Measurements from ENCODE around the gene VILL.

Gene VILL

DNA sequence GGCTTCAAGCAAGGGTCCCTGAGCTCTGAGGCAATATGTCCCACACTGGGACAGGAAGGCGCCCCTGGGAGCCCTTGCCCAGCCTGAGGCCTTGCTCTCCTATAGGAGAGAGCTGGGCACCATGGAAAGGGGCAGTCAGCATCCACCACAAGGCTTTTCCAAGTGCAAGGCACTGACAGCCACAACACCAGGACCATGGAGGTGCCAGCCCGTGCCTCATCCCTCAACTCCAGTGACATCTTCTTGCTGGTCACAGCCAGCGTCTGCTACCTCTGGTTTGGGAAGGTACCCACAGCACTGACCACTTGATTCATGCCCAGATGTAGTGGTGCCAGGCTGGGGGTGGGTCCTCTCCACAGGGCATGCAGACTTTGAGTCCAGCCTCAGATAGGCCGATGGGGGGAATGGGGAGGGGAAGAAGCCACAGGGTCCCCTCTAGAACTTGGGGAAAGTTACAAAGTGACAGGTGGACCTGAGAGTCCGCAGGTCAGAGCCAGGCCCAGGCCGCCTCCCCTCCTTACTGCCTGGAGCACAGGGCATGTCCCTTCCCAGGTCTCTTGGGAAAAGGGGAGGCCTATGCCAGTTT lies 11.8 kb downstream of the VILL start:
- no peak for DNase-seq

GRCh38 chr3:38002940-38003339 lies 12.4 kb downstream of the VILL start:
- DNase-seq = no peak

GRCh38 chr3:38003371-38003816 lies 12.8 kb downstream of the VILL start:
- peak; percentile 65 to 72 for DNase-seq

- DNase-seq = no peak
Observed at GRCh38 chr3:38003817-38004414, 13.3 kb downstream of the VILL start.

DNA sequence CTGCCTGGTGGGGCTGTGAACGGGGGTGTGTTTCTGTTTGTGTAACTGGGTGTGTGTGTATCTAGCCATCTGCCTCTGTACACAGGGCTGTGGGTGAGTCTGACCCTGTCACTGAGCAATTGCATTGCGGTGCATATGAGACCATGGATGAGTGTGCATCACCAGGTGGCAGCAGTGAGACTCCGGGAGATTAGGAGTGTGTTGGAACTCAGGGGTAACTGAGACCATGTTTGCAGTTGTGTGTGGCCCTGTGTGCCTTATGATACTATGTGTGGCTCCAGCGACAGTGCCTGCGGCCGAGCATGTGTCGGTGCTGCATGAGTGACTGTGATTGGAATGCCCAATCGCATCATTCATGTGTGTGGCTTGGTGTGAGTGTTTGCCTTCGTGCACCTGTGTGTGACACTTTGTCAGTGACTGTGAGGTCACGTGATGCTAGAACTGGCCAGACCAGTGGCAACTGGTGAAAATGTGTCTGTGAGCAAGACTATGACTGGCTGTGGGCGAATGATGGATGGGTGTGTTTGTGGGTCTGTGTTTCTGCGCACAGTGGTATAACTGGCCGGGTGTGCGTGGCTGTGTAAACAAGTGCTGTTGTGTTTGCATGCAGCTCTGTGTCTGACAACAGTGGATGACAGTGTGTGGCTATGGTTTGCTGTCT lies 14.0 kb downstream of the VILL start:
- peak; percentile 60 to 62 for DNase-seq

DNA sequence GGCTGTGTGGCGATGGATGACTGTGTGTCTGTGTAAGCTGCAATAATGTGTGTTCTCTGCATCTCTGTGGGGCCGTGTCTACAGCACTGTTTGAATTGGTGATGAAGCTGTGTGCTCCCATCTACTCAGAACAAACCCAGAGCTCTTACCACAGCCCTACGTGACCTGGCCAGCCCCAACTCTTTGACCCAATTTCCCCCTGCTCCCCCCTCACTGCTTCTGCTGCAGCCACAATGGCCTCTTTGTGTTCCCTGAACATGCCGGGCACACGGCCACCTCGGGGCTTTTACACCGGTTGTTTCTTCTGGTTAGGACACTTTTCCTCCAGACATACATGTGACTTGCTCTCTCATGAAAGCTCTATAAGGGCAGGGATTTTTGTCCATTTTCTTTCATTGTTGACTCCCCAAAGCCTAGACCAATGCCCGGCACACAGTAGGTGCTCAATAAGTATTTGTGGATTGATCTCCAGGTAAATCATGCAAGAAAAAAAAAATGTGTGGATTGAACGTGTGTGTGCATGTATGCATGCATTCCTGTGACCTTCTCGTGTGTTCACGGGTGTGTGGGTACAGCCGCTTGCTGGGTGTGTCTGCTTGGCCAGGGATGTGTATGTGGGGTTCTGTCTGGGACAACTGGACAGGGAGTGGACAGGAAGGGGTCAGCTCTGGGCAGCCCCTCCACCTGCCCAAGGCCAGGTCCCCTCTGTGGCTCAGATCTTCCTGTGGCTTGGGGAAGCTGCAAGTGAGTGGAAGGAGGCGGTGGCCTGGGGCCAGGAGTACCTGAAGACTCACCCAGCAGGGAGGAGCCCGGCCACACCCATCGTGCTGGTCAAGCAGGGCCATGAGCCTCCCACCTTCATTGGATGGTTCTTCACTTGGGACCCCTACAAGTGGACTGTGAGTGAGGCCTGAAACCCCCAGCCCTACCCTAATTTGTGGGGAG lies 14.8 kb downstream of the VILL start:
- no peak for DNase-seq

GRCh38 chr3:38006031-38006430 lies 15.4 kb downstream of the VILL start:
- DNase-seq = no peak

DNA sequence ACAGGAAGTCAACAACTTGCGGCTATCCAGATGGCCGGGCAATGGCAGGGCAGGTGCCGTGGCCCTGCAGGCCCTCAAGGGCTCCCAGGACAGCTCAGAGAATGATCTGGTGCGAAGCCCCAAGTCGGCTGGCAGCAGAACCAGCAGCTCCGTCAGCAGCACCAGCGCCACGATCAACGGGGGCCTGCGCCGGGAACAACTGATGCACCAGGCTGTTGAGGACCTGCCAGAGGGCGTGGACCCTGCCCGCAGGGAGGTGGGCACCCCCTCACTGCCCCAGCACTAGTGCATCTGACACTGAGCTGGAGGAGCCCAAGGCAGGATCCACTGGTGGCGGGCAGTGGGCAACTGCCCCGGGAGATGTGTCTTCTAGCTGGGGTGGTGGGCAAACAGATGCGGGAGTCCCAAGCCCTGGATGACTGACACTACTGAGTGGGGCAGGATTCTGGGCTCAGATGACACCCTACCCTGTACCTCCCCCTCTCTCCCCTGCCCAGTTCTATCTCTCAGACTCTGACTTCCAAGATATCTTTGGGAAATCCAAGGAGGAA lies 15.9 kb downstream of the VILL start:
- DNase-seq = no peak

DNA sequence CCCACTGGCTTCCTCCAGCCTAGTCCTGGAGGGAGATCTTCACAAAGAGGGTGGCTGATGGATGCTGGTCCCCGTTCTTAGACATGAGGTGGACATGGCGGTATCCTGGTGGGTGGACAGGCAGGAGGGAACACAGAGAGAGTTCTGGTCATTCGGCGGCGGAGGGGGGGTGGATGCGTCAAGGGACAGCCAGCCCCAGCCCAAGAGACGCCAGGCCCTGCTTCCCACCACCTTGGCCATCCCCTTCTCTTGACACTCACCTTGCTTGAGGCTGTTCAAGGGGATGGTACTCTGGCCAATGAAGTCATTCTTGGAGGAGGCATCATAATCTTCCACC lies 17.1 kb downstream of the VILL start:
- DNase-seq = no peak

DNA sequence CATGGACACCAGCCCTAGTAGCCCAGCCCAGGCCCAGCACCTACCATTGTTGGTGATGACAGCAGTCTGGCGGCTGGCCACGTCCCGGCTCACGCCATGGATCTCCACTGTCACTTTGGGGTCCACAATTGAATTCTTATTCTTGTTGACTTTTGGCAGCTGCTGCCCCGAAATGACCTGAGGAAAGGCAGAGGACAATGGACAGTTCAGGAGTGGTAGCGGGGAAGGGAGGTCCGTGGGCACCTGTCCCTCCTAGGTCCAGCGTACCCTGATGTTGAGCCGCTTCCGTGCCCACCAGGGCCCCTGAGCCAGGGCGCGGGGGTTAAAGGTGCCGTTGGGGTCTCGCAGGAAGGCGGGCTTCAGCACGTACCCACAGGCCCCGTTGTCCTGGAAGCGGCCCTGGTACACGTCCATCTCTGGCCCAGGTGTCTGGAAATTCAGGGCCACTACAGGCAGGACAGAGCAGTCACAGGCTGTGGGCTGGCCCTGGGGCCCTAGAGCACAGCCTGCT lies 17.7 kb downstream of the VILL start:
- DNase-seq = no peak

- no peak for DNase-seq
Observed at GRCh38 chr3:38008971-38009580, 18.5 kb downstream of the VILL start.

DNA sequence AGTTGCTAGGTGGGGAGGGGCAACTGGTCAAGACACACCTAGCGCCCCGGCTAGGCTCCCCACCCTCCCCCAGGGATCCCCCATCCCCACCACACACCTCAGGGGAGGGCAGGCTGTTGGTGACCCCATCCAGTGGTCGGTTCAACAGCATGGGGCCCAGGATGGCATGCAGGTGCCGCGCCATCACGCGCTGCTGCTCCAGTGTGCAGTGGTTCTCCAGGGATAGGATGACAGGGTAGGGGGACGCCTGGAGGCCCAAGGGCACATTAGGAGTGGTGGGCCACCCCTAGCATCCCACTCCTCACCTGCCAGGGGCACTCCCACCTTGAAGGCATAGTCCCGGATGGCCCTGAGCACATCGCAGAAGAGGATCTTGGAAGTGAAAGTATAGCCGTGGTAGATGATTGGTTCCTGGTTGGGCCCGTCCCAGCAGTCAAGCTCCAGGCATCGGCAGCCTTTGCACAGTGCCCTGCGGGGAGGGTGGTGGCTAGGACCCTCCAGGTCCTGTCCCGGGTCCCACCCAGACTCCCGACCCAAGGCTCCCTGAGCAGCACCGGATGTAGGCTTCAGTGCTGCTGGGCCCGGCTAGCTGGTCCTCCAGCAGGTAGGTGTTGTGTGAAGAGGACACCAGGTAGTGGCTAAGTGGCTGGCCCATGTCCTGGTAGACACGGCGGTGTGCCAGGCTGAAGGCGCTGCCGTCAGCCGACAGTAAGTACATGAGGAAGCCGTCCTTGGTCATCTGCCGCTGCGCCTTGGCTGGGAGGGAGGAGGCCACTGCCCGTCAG lies 19.4 kb downstream of the VILL start:
- no peak for DNase-seq

DNA sequence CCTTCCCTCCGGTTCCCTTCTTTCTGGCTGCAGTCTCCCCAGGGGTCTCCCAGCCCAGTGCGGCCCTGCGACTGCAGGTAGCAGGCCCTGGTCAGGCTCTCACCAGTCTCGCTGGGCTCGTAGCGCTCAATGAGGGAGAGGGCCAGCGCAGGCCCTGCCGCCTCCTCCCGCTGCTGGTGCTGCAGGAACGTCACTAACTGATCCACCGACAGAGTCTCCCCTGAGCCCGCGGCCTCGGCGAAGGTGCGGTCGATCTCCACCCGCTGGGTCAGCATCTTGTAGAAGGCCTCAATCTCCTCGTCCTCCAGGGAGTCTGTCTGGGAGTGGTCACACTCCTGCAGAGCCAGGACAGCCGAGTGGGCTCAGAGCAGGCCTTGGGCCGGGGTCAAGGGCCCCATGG lies 20.5 kb downstream of the VILL start:
- DNase-seq = no peak

- DNase-seq = no peak
Observed at GRCh38 chr3:38015485-38015884, 24.9 kb downstream of the VILL start.

DNA sequence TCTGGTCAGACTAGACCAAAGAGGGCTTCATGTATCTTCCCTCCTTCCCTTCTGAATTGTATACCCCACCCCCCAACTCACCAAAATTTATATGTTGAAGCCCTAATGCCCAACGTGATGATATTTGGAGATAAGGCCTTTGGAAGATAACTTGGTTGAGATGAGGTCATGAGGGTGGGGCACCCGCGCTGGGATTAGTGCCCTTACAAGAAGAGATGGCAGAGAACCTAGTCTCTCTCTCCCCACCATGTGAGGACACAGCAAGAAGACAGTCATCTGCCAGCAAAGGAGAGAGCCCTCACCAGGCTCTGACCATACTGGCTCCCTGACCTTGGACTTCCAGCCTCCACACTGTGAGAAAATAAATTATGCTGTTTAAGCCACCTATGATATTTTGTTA lies 25.4 kb downstream of the VILL start:
- no peak for DNase-seq

- no peak for DNase-seq
Observed at GRCh38 chr3:38016410-38016809, 25.8 kb downstream of the VILL start.

GRCh38 chr3:38016847-38017444 lies 26.4 kb downstream of the VILL start:
- no peak for DNase-seq

DNA sequence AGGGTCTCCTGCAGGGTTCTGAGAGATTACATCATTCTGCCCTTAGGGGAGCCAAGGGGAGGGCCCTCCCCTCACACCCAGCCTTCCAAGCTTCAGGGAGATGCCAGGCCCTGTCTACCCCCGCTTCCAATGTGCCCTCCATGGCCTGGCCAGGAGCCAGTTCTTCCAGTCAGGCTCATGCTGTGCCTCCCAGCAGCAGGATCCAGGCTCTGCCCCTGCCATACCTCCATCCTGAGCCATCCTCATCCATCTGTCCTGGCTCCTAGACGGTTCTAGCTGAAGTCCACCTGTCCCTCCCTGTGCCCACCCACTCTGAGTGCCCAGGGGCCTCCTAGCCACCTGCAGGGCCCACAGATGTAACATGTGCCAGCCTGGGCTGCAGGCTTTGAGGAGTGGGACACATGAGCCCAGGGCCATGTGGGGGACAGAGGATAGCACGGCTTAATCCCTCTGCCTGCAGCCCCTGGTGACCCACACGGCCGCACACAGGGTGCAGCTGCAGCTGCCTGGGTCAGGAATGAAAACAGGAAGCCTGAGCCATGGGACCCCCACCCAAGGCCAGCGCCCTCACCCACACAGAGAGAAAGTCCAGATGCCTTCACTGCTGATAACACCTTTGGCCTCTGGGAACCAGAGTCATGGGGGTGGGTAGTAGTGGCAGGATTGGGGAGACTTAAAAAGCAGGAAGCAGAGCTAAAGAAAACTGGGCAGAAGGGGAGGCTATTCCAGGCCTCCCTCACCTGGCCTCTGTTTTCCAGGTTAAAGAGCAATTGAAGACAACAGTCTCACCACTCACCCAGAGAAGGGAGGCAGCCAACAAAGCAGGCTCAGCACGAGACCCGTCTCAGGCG lies 27.1 kb downstream of the VILL start:
- DNase-seq = no peak

GRCh38 chr3:38018296-38019266 lies 28.0 kb downstream of the VILL start:
- DNase-seq = no peak
